ENCODE results near the gene CEP83.

Gene CEP83

GRCh38 chr12:94362653-94363052 is 97.0 kb downstream of the CEP83 start:
- H3K4me3 ChIP-seq (replicated peaks in 1 of 2; ENCODE audit: low read depth in 2 of 2, low read length in 2 of 2), result no peak overlapping the region
- no peak for DNase-seq (ENCODE audit: low read depth in 2 of 2)
- no peak for TF ChIP-seq CTCF (IDR thresholded peaks at IDR 0.05; ENCODE audit: low read depth, low read length)

- no peak overlapping the region for H3K4me3 ChIP-seq (replicated peaks in 1 of 2; ENCODE audit: low read depth in 2 of 2, low read length in 2 of 2)
- TF ChIP-seq CTCF (IDR thresholded peaks at IDR 0.05; ENCODE audit: low read depth, low read length), result no peak
- DNase-seq (ENCODE audit: low read depth in 2 of 2), result no peak
Measured at GRCh38 chr12:94359761-94360160, 99.9 kb downstream of the CEP83 start.

- no peak overlapping the region for H3K4me3 ChIP-seq (replicated peaks in 1 of 2; ENCODE audit: low read depth in 2 of 2, low read length in 2 of 2)
- no peak for DNase-seq (ENCODE audit: low read depth in 2 of 2)
Measured at GRCh38 chr12:94353130-94353529, 106.5 kb downstream of the CEP83 start.

GRCh38 chr12:94340573-94340972 is 119.1 kb downstream of the CEP83 start:
- TF ChIP-seq CTCF (IDR thresholded peaks at IDR 0.05; ENCODE audit: low read depth, low read length), result no peak
- no peak overlapping the region for H3K4me3 ChIP-seq (replicated peaks in 1 of 2; ENCODE audit: low read depth in 2 of 2, low read length in 2 of 2)
- no peak for DNase-seq (ENCODE audit: low read depth in 2 of 2)

More at GRCh38 chr12:94353130-94353529, 106.5 kb downstream of the CEP83 start:
- no peak for TF ChIP-seq CTCF (IDR thresholded peaks at IDR 0.05; ENCODE audit: low read depth, low read length)

GRCh38 chr12:94338006-94338794 is 121.5 kb downstream of the CEP83 start:
- H3K4me3 ChIP-seq (replicated peaks in 1 of 2; ENCODE audit: low read depth in 2 of 2, low read length in 2 of 2), result no peak overlapping the region
- no peak for DNase-seq (ENCODE audit: low read depth in 2 of 2)
- TF ChIP-seq CTCF (IDR thresholded peaks at IDR 0.05; ENCODE audit: low read depth, low read length), result no peak

GRCh38 chr12:94336211-94336925 is 123.3 kb downstream of the CEP83 start:
- peak; percentile 65 to 70 for DNase-seq (ENCODE audit: low read depth in 2 of 2)

More at GRCh38 chr12:94336211-94336925, 123.3 kb downstream of the CEP83 start:
- H3K4me3 ChIP-seq (replicated peaks in 1 of 2; ENCODE audit: low read depth in 2 of 2, low read length in 2 of 2), result no peak overlapping the region
- TF ChIP-seq CTCF (IDR thresholded peaks at IDR 0.05; ENCODE audit: low read depth, low read length), result no peak

Measured in cardiac fibroblast (primary cell).